Urinary bladder (tissue), 4 donors: Measurements from ENCODE around the gene DENND1A. TPM values are rescaled to one million over a fixed set of nuclear protein-coding genes. Genes with fewer than 3 reads are reported as not detected.

ENCODE experiments used
- DNase-seq: peaks from one replicate; pipeline ENCODE4 v3.0.0-alpha.2; 2015; ENCODE audit errors: extremely low spot score
- H3K27ac ChIP-seq: one replicate; pipeline ENCODE4 v1.5.1; 2013; ENCODE audit warnings: low read depth, mild to moderate bottlenecking, moderate library complexity
- H3K36me3 ChIP-seq: one replicate; pipeline ENCODE4 v1.6.1; 2013; ENCODE audit warnings: mild to moderate bottlenecking, moderate library complexity; ENCODE audit not compliant: insufficient read depth
- H3K4me1 ChIP-seq: one replicate; pipeline ENCODE4 v1.6.1; 2013; ENCODE audit warnings: mild to moderate bottlenecking, moderate library complexity; ENCODE audit not compliant: insufficient read depth
- H3K4me3 ChIP-seq: one replicate; pipeline ENCODE4 v1.5.1; 2013; ENCODE audit warnings: low read depth, low read length
- WGBS: extraction: QIAGEN DNeasy Blood & Tissue Kit; methylation state at CpG from one replicate; pipeline ENCODE4 v1.1.7; 2013; 5-methylcytosine and 5-hydroxymethylcytosine counted together
- polyA plus RNA-seq: library from polyadenylated mRNA; stranded (reverse); fragments of 200-250 nt; gene quantifications from one replicate; pipeline ENCODE4 v1.2.3, GENCODE V29; 2013
- total RNA-seq: library from RNA; depleted of rRNA; stranded (reverse); fragments of >200 nt; gene quantifications from one replicate; pipeline ENCODE4 v1.2.3, GENCODE V29; 2014
- donor health status: healthy with polysubstance abuse.
- donor health status: healthy.

Gene DENND1A
- total and polyA plus RNA-seq, 2 donors = 14.8 to 20.2 TPM

DNA sequence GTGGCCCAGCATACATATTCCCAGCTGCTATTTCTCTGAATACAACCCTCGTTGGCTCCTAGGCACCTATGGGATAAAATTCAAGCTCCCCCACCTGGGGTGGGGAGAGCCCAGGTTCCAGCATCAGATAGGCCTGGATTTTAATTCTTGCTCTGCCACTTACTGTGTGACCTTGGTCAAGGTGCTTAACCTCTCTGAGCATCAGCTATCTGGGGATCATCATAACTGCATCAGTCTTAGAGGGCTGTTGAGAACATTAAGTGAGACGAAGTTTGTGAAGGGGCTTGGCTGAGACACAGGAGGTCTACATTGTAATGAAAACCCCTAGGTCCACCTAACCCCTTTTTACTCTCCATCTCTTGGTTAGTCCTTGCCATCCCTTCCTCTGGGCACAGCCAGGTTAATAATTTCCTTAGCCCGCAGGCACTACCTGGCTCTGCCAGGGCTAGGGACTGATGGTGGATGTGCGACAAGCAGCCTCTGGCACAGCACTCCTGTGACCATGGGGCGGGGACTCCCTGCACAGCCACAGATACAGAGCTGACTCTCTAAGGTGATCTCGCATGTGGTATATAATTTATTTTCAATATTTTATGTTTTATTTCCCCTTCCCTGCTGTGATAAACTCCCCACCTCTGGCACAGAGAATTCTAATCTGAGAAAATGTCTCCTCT, 505.2 kb downstream of the DENND1A start:
- no peak for DNase-seq
- Histone ChIP-seq H3K27ac (no peak overlapping the region), H3K4me3 (no peak overlapping the region), H3K4me1 (no peaks in the 10 kb centered on the region), H3K36me3 (no peaks in the 10 kb centered on the region)
- WGBS = 95% methylated on average over 6 of the region's 6 CpGs

DNA sequence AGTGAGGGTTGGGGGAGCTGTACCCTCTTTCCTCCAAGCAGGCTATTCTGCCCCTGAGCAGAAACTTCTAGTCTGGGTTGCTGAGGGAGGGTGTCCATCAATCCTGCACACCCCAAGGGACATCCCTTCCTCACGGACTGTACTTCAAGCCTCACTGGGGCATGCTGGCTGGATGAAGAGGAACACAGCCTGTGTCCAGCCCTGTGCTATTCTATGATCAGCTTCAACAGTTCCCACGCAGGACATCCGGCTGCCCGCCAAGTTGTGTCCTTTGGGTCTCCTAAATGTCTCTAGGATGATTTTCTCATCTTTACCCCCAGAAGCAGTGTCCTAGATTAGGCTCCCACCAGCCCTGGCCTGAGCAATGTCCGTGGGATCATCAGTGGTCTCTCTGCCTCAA, 505.8 kb downstream of the DENND1A start:
- no peaks in the 10 kb centered on the region for H3K4me1 ChIP-seq
- no peak overlapping the region for H3K4me3 ChIP-seq
- no peak for DNase-seq
- H3K36me3 ChIP-seq = no peaks in the 10 kb centered on the region
- 96% methylated on average over 5 of the region's 5 CpGs for WGBS
- no peak overlapping the region for H3K27ac ChIP-seq

DNA sequence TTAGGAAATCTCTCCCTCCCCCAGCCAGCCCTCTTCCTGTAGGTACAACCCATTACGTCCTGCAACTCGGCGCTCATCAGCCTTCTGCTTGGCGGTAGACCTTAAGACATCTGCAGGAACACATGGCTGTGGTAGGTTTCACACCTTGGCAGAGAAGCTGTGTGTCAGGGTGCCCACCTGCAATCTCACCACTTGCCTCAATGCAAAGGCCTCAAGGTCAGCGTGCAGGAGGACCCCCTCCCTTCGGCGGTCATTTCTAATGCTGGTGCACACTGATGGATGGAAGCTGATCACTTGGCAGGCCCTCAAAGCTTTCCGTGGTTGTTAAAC, 506.6 kb downstream of the DENND1A start:
- no peak for DNase-seq
- WGBS = 85% methylated on average over 8 of the region's 8 CpGs
- no peaks in the 10 kb centered on the region for H3K36me3 ChIP-seq

DNA sequence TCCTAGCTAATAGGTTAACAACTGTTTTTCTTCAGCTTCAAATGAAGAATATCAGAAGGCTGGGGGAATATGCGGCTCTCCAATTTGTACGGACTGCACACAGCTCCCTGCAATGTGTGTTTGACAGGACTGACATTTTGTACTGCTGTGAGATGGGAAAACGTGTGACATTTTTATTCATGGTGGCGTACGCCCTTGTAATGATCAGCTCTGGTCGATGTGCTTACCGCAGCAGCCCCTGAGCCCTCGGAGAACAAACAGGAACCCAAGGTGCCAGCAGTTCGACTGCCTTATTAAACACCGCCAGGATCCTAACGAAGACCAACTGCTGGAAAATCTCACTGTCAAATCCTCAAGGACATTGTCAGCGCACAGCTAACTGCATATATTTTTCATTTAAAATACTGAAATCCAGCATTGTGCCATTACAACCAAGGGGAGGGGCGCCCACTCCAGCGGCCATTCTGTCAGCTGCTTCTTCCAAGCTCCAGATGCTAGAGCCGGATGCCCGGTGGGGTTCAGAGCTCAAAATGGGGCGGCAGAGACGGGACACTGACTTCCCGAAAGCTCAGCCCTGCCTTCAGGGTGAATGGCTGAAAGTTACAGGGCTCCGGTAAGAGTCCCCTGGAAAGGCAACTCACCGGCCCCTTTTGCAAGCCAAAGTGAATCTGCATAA, 507.2 kb downstream of the DENND1A start:
- no peaks in the 10 kb centered on the region for H3K4me1 ChIP-seq
- H3K27ac ChIP-seq = no peak overlapping the region
- no peaks in the 10 kb centered on the region for H3K36me3 ChIP-seq
- WGBS = 85% methylated on average over 21 of the region's 21 CpGs
- H3K4me3 ChIP-seq = no peak overlapping the region
- DNase-seq = no peak

More for the DNA sequence above, 506.6 kb downstream of the DENND1A start:
- Histone ChIP-seq H3K27ac (no peak overlapping the region), H3K4me3 (no peak overlapping the region), H3K4me1 (no peaks in the 10 kb centered on the region)

DNA sequence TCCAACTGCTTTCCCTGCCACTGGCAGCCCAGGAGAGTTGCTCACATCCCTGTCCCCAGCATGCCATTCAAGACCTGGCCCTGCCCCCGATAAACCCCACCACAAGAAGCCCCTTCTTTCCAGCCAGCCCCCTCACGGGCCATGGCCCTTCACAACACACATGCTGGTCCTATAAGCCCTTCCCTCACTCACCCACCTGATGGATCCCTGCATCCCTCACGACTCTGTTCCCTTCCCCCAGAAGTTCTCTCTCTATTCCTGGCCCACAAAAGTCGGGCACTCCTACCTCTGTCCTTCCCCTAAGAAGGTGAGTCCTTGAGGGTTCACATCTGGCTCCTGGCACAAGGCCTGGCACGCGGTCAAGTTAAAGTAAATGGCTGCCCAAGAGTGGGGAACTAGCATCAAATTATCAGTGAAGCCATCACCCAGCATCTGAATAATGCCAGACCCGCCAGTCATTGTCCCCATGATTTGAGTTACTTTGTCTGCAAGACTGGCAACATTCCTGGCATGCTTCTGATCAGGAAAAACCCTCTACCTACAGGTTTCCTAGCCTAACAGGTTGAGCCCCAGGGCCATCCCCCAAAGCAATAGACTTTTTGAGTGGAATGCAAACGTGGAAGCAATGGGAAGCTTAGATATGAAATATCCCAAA, 508.0 kb downstream of the DENND1A start:
- no peak overlapping the region for H3K27ac ChIP-seq
- H3K4me1 ChIP-seq = no peaks in the 10 kb centered on the region
- DNase-seq = no peak
- WGBS = 89% methylated on average over 8 of the region's 8 CpGs
- no peaks in the 10 kb centered on the region for H3K36me3 ChIP-seq
- no peak overlapping the region for H3K4me3 ChIP-seq

DNA sequence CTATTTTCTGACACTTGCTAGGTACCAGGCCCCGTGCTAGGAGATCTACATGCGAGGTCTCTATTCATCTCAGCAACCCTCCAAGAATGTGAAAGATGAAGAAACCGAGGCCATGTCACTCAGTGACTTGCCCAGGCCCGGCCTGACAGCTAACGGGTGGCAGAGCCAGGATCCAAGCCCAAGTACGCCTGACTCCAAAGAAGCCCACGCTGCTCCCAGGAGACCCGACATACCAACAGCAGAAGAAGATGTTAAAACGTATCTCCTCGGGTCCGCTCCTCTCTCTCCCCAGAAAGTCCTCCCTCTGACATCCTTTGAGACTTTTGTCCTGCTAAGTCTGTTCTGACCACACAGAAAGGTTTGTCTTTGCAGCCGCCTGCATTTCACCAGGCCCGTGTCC, 508.7 kb downstream of the DENND1A start:
- no peaks in the 10 kb centered on the region for H3K4me1 ChIP-seq
- DNase-seq = no peak
- H3K27ac ChIP-seq = no peak overlapping the region
- no peak overlapping the region for H3K4me3 ChIP-seq
- 92% methylated on average over 13 of the region's 13 CpGs for WGBS
- H3K36me3 ChIP-seq = no peaks in the 10 kb centered on the region

DNA sequence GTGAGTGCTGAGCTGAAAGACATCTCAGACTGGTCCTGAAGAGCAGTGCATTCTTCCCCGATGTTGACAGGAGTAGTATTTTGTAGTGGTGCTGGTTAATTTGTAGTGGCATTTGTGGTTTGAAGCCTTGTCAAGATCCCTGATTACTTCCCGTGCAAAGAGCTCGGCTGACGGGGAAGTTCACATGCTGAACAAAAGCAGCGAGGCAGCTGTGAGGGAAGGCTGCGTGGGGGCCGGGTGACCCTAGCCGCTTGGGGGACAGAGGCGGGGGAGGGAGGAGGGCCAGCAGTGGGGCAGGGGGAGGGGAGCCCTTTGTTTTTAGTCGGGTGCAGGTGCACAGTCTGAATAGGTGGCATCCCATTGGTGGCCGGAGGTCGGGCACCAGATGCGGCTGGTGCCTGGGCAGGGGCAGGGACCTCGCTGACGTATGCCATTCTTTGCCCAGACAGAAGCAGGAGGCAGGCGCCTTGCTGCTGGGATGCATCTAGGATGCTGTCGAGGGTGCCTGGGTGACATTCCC, 509.3 kb downstream of the DENND1A start:
- no peak for DNase-seq
- 81% methylated on average over 17 of the region's 17 CpGs for WGBS
- Histone ChIP-seq H3K4me1 (no peaks in the 10 kb centered on the region), H3K4me3 (no peak overlapping the region), H3K27ac (no peak overlapping the region), H3K36me3 (no peaks in the 10 kb centered on the region)

DNA sequence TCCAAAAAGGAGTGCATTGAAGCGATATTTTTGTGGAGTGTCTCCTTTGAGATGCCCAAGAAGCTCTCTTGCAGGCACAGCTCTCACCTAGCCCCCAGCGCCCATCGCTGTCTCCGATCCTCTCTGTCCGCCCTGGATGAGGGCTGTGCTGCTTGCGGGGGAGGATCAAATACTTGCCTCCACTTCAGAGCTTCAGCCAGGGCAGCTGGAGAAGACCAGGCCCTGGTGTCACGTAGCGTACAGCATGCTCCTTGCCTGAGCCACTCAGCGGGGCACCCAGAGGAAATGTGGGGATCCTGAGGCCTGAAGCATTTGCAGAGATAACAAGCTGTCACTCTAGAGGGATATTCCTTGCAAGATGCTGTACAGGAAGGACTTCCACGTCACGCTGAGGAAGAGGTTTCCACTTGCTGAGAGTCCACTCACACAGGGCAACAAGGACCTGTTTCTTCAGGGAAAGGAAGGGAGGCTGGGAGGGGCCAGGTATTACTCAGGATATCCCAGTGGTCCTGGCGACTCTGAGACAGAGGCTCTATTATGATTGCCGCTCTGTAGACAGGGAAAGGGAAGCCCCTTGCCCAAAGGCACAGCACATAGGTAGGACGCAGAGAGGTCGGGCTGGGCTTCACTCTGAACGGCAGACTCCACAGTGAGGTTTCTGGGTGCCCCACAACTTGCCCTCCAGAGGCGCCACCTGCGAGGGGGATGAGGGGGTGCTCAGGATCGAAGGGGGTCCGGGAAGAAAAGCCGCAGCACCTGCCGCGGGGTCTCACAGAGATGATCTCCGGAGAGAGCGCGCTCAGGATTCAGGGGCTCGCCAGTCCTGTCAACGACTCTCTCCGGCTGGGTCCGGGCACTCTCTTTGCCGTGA, 510.0 kb downstream of the DENND1A start:
- 89% methylated on average over 31 of the region's 31 CpGs for WGBS
- Histone ChIP-seq H3K4me1 (no peaks in the 10 kb centered on the region), H3K36me3 (no peaks in the 10 kb centered on the region), H3K27ac (no peak overlapping the region), H3K4me3 (no peak overlapping the region)
- DNase-seq = no peak

DNA sequence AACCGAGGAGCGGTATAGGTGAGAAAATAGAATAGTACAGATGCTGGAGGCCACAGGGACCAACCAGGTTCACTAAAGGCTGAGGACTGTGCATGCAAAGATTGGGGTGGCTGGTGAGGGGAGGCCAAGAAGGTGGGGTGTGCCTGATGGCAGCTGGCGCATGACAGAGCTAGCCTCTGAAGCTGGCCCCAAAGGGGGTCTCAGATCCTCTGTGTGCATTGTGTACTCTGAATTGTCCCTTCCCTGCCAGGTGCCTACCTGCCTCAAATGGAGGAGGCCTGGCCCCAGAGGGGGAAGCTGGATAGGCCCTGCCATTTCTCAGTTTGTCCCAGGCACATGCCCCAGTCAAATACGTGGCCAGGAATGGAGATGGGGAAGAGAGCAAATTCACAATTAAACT, 510.8 kb downstream of the DENND1A start:
- no peak overlapping the region for H3K4me3 ChIP-seq
- H3K36me3 ChIP-seq = no peaks in the 10 kb centered on the region
- DNase-seq = no peak
- H3K4me1 ChIP-seq = no peaks in the 10 kb centered on the region
- no peak overlapping the region for H3K27ac ChIP-seq
- 95% methylated on average over 4 of the region's 4 CpGs for WGBS

DNA sequence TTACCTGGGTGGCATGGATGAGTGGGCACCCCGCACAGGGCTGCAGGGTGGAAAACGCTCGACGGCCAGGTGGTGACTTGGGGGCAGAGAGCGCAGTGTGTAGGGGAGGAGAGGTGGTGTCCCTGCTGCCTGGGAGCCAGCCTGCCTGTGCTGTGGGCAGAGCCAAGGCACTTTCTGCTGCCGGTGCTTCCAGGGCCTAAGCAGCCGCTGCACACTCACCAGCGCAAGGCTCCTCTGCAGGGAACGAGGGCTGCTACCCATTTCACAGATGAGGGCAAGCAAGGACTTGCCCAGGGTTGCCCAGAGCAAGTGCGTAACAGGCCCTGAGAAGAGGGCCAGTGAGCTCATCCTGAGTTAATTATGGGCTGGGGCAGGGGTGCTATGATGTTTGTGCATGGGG, 511.4 kb downstream of the DENND1A start:
- Histone ChIP-seq H3K4me3 (no peak overlapping the region), H3K4me1 (no peaks in the 10 kb centered on the region), H3K27ac (no peak overlapping the region), H3K36me3 (no peaks in the 10 kb centered on the region)
- 94% methylated on average over 10 of the region's 10 CpGs for WGBS
- DNase-seq = no peak

DNA sequence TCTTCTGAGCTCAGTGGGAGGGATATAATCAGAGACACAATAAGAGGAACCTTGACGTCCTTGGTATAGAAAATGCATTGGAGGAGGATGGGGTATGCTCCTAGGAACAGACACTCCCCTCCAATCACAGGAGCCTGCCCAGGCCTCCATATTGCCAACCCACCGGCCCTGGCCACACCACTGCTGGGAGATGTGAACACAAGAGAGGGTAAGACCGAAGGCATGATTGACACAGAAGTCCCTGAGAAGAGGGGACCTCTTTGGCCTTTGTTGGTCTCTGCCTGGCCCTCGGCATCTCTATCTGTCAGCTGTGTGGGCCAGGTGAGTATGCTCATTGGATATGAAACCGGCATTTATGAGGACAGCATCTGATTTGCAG, 511.9 kb downstream of the DENND1A start:
- Histone ChIP-seq H3K4me1 (no peaks in the 10 kb centered on the region), H3K27ac (no peak overlapping the region), H3K4me3 (no peak overlapping the region), H3K36me3 (no peaks in the 10 kb centered on the region)
- WGBS = 92% methylated on average over 5 of the region's 5 CpGs
- no peak for DNase-seq

DNA sequence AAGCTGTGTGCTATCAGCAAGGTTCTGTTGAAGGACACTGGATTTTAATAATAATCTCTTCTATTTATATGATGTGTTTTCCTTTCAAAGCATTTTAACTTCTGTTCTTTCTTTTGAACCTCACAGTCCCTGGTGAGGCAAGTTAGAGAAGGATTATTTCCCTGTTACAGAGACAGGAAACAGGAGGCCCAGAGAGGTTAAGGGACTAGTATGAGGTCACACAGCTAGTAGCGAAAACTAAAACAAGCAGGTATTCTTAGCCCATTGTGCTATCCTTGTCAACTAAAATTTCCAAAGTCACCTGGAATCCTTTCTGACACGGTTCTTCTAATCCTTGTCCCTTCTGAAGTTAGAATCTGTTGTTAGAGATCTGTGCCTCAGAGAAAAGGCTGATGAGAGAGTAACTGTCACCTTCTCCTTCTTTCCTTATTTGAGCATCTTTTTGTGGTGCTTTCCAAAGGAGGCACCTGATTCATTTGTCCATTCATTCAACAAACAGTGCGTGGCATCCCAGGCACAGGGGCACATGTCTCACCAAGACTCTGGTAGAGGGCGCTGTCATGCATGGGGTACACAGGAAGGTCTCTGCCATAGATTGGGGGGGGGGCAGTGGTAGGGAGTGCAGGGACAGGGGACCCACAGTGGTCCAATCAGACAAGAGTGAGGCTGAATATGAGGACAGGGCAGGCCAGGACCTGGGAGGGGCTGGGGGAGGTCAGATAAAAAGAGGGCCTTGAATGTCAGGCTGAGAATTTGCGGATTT, 512.5 kb downstream of the DENND1A start:
- H3K36me3 ChIP-seq = no peaks in the 10 kb centered on the region
- 96% methylated on average over 5 of the region's 5 CpGs for WGBS

DNA sequence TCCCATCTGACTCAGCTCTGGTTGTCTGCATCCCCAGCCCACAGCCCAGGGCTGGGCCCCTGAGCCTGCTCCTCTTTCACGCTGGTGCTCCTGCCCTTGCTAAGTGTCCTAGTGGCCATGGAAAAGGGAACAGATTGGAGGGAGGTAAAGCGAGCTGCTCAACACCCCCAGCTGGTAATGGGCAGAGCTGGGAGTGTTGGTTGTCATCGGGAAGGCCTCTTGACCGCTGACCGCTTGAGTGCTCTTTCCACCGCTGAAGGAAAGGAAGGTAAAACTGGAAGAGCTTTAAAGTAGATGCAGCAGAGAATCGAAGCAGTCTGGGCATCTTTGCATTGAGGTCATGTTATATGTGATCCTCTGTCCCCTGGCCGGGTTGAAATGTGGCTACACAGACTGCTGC, 513.8 kb downstream of the DENND1A start:
- DNase-seq = no peak
- Histone ChIP-seq H3K4me1 (no peaks in the 10 kb centered on the region), H3K4me3 (no peak overlapping the region), H3K27ac (no peak overlapping the region), H3K36me3 (no peaks in the 10 kb centered on the region)
- 91% methylated on average over 8 of the region's 8 CpGs for WGBS

More for the DNA sequence above, 512.5 kb downstream of the DENND1A start:
- Histone ChIP-seq H3K4me3 (no peak overlapping the region), H3K4me1 (no peaks in the 10 kb centered on the region), H3K27ac (no peak overlapping the region)
- DNase-seq = no peak
